HepG2 (cell line): ENCODE results near the gene GNMT. TPM values are rescaled to one million over a fixed set of nuclear protein-coding genes. Genes with fewer than 3 reads are reported as not detected.

Experiments used
- E2F1 ChIP-seq: sonication (generic); formaldehyde crosslinking; IDR thresholded peaks from 2 replicates; pipeline ENCODE4 v1.5.0; 2020; ENCODE audit warnings: missing genetic modification reagents
- MED1 ChIP-seq: sonication (generic); formaldehyde crosslinking; IDR thresholded peaks from 2 replicates; pipeline ENCODE4 v1.4.0; 2020; ENCODE audit warnings: missing genetic modification reagents
- MTA1 ChIP-seq: sonication (generic); formaldehyde crosslinking; IDR thresholded peaks from 2 replicates; pipeline ENCODE4 v1.4.0; 2020; ENCODE audit warnings: missing genetic modification reagents, mild to moderate bottlenecking, borderline replicate concordance
- SOX13 ChIP-seq, 3 experiments: fragments of 450-650 bp in 1 of 3; sonication (generic) in 1 of 3; formaldehyde crosslinking in 1 of 3; IDR thresholded peaks in 2 of 3; conservative IDR thresholded peaks in 1 of 3; 2 replicates each; pipeline versions ENCODE4 v1.5.0 to v1.6.1; 2016 to 2020; ENCODE audit warnings: antibody characterized with exemption in 1 of 3, mild to moderate bottlenecking in 1 of 3, missing compliant biosample characterization in 1 of 3, missing genetic modification reagents in 1 of 3, moderate library complexity in 1 of 3
- SP2 ChIP-seq: sonication (generic); formaldehyde crosslinking; IDR thresholded peaks from 2 replicates; pipeline ENCODE4 v1.5.1; 2020; ENCODE audit warnings: mild to moderate bottlenecking, missing genetic modification reagents
- TBP ChIP-seq: sonication (generic); formaldehyde crosslinking; IDR thresholded peaks from 2 replicates; pipeline ENCODE4 v1.5.0; 2020; ENCODE audit warnings: missing genetic modification reagents
- TEAD2 ChIP-seq: sonication (generic); formaldehyde crosslinking; IDR thresholded peaks from 2 replicates; pipeline ENCODE4 v1.9.0; 2021; ENCODE audit warnings: missing genetic modification reagents
- THAP7 ChIP-seq: sonication (generic); formaldehyde crosslinking; IDR thresholded peaks from 2 replicates; pipeline ENCODE4 v1.8.1; 2023; ENCODE audit warnings: mild to moderate bottlenecking, missing genetic modification reagents
- THYN1 ChIP-seq: sonication (generic); formaldehyde crosslinking; IDR thresholded peaks from 2 replicates; pipeline ENCODE4 v1.8.1; 2023; ENCODE audit warnings: low read depth, mild to moderate bottlenecking, moderate library complexity, missing genetic modification reagents, borderline replicate concordance
- XRCC5 ChIP-seq: fragments of 200-400 bp; formaldehyde crosslinking; optimal IDR thresholded peaks from 2 replicates; pipeline ENCODE3; 2017; ENCODE audit warnings: mild to moderate bottlenecking, low read length
- ZBTB3 ChIP-seq: sonication (generic); formaldehyde crosslinking; IDR thresholded peaks from 2 replicates; pipeline ENCODE4 v1.4.0; 2020; ENCODE audit warnings: low read depth, mild to moderate bottlenecking, moderate library complexity, missing genetic modification reagents, borderline replicate concordance
- ZMYM2 ChIP-seq: sonication (generic); formaldehyde crosslinking; IDR thresholded peaks from 2 replicates; pipeline ENCODE4 v1.8.0; 2022; ENCODE audit warnings: mild to moderate bottlenecking, missing genetic modification reagents
- ZNF143 ChIP-seq: sonication (generic); formaldehyde crosslinking; IDR thresholded peaks from 2 replicates; pipeline ENCODE4 v1.4.0; 2020; ENCODE audit warnings: missing genetic modification reagents
- ZNF337 ChIP-seq: sonication (generic); formaldehyde crosslinking; IDR thresholded peaks from 2 replicates; pipeline ENCODE4 v1.5.1; 2020; ENCODE audit warnings: missing genetic modification reagents, low read depth, mild to moderate bottlenecking, borderline replicate concordance
- ZNF431 ChIP-seq: sonication (generic); formaldehyde crosslinking; IDR thresholded peaks from 2 replicates; pipeline ENCODE4 v1.9.0; 2022; ENCODE audit warnings: missing genetic modification reagents, low read depth, mild to moderate bottlenecking, borderline replicate concordance
- ZNF460 ChIP-seq: sonication (generic); formaldehyde crosslinking; IDR thresholded peaks from 2 replicates; pipeline ENCODE4 v1.5.1; 2020; ENCODE audit warnings: missing genetic modification reagents, mild to moderate bottlenecking, borderline replicate concordance
- ZNF484 ChIP-seq: sonication (generic); formaldehyde crosslinking; IDR thresholded peaks from 2 replicates; pipeline ENCODE4 v1.5.1; 2020; ENCODE audit warnings: mild to moderate bottlenecking, low read depth, missing genetic modification reagents, borderline replicate concordance
- ZNF546 ChIP-seq: sonication (generic); formaldehyde crosslinking; conservative IDR thresholded peaks from 2 replicates; pipeline ENCODE4 v1.8.1; 2023; ENCODE audit warnings: mild to moderate bottlenecking, missing genetic modification reagents
- polyA plus RNA-seq, 8 experiments: library from polyadenylated mRNA; depleted of rRNA in 3 of 8; stranded (reverse) in 7 of 8; unstranded in 1 of 8; fragments of >200 nt; fragmentation: Illumina TruSeq in 4 of 8; extraction: Trizol in 4 of 8; gene quantifications; 2 replicates each; pipeline versions ENCODE4 v1.2.1 to v1.2.3, GENCODE V29; 2011 to 2016; ENCODE audit warnings: low read depth in 4 of 8, missing spikeins in 1 of 8, mixed read lengths in 1 of 8; ENCODE audit not compliant: insufficient read depth in 1 of 8
- total RNA-seq, 5 experiments: library from RNA; depleted of rRNA; stranded (reverse); fragments of >200 nt; fragmentation: Illumina TruSeq; extraction: Trizol; gene quantifications; 2 replicates each; pipeline ENCODE4 v1.2.3, GENCODE V29; 2016; ENCODE audit warnings: low read depth in 1 of 5

GNMT gene
- total and polyA plus RNA-seq, 2 of the 13 experiments (the other 11 are each of a cell fraction or from before 2014, with no cell fraction given), result 2.8 to 7.0 TPM

- TF ChIP-seq ZNF431, result no peak
- no peak for TF ChIP-seq TEAD2 (CRISPR knock-in tag)
- no peak for TF ChIP-seq THYN1 (CRISPR knock-in tag)
- 0 out of 2 replicates have a peak, but pooled peaks have one; percentile 33 for TF ChIP-seq ZNF143 (CRISPR knock-in tag)
- TF ChIP-seq E2F1 (CRISPR knock-in tag), result peak; percentile 80; the same call in 1 of the 2 replicates
- no peak; the same call in 1 of the 2 replicates for TF ChIP-seq ZNF484 (CRISPR knock-in tag)
- peak; percentile 76 for TF ChIP-seq SP2 (CRISPR knock-in tag)
- TF ChIP-seq MED1, result peak; percentile 72
- no peak for TF ChIP-seq MTA1 (CRISPR knock-in tag)
- no peak for TF ChIP-seq THAP7 (CRISPR knock-in tag)
- TF ChIP-seq XRCC5, result peak; percentile 78
- peak; percentile 61; the same call in 1 of the 2 replicates for TF ChIP-seq ZNF546 (CRISPR knock-in tag)
- no peak for TF ChIP-seq ZNF337 (CRISPR knock-in tag)
- no peak for TF ChIP-seq ZNF460 (CRISPR knock-in tag)
- TF ChIP-seq SOX13 (IDR thresholded peaks at IDR 0.05), result no peak
- TF ChIP-seq SOX13 (CRISPR knock-in tag; conservative IDR thresholded peaks at IDR 0.05 in 1 of 2, IDR thresholded peaks at IDR 0.05 in 1 of 2), result no peak
- no peak for TF ChIP-seq ZBTB3 (CRISPR knock-in tag)
- TF ChIP-seq ZMYM2, result no peak
- peak; percentile 93 for TF ChIP-seq TBP
These were observed 23.7 kb downstream of the GNMT start, which contains the start of gene PPP2R5D (continued) for GRCh38 chr6:42984001-42984923.
